Measurements from ENCODE around the gene CUX1.
"Not testable (repeated sequence)": the region's sequence is repeated elsewhere in the genome, so short reads cannot be mapped to it uniquely, and the experiment has no call there.

CUX1 gene

GRCh38 chr7:101817471-101818286, at the start of gene CUX1:
Gene CUX1 (plus strand): TSS chr7:101817626. CDS start chr7:101817640, 14 bp downstream.
- no peak for DNase-seq

GRCh38 chr7:101768280-101768679, 49.1 kb upstream of the CUX1 start:
- DNase-seq, result no peak

GRCh38 chr7:101770466-101770865, 47.0 kb upstream of the CUX1 start:
- DNase-seq, result no peak

DNA sequence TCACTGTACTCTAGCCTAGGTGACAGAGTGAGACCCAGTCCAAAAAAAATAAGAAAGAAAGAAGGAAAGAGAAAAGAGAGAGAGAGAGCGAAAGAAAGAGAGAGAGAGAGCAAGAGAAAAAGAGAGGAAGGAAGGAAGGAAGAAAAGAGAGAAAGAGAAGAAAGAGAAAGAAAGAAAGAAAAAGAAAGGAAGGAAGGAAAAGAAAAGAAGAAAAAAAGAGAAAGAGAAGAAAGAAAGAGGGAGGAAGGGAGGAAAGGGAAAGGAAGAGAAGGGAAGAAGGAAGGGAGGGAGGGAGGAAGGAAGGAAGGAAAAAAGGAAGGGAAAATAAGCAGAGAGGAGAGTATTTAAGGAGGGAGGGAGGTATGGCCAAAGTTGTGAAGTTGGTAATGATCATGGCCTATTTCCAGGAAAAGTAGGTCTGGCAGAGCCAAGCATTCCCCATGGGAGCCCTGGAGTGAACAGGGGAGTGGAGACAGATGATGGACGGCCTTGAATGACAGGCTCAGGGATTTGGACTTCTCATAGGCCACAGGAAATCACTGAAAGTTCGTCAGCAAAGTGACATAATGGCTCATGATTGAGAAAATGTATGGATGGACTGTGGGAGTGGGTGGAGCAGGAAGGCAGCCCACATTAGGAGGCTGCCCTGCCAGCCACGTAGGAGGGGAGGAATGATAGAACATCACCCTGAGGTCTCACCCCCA, 44.8 kb upstream of the CUX1 start:
- peak; percentile 19 to 23 for DNase-seq

DNA sequence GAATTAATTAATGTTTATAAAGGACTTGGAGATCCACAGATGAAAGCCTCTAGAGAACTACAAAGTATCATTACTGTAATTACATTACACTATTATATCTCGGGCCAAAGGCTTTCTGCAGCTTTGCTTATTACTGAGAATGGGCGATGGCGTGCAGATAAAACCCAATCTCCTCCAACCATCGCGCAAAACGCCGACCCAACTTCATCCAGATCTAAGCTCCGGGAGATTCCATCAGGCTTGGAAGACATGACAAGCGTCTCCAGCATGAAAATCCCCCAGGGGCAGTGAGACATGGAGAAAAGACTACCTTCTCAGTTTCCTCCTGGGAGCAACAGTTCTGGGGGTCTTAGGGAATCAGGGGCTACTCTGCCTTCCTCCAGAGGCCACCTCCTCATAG, 42.2 kb upstream of the CUX1 start:
- DNase-seq, result no peak

- no peak for DNase-seq
Measured at GRCh38 chr7:101778026-101778580, 39.3 kb upstream of the CUX1 start.

GRCh38 chr7:101779267-101779666, 38.2 kb upstream of the CUX1 start:
- DNase-seq, result no peak

DNA sequence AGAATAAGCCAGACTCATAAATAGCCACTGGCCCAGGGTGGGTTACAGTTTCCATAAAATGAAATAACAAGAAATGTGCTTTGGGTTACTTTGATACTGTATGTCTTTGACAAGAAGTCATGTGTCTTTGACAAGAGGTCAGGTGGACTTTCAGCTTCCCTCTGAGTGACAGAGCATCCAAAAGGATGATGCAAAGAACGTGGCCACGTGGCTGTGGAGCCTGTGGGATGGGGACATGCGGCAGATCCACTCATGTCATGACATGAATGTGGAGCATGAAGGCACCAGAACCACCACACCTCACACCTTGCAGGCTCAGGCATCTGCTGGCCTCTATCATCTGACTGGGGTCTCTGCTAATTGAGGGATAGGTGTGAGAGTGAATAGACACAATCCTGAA, 37.1 kb upstream of the CUX1 start:
- DNase-seq, result no peak

- DNase-seq, result no peak
Measured at GRCh38 chr7:101781439-101781838, 36.0 kb upstream of the CUX1 start.

GRCh38 chr7:101782476-101782875, 35.0 kb upstream of the CUX1 start:
- DNase-seq, result no peak

- DNase-seq, result no peak
Measured at GRCh38 chr7:101782896-101783295, 34.5 kb upstream of the CUX1 start.

DNA sequence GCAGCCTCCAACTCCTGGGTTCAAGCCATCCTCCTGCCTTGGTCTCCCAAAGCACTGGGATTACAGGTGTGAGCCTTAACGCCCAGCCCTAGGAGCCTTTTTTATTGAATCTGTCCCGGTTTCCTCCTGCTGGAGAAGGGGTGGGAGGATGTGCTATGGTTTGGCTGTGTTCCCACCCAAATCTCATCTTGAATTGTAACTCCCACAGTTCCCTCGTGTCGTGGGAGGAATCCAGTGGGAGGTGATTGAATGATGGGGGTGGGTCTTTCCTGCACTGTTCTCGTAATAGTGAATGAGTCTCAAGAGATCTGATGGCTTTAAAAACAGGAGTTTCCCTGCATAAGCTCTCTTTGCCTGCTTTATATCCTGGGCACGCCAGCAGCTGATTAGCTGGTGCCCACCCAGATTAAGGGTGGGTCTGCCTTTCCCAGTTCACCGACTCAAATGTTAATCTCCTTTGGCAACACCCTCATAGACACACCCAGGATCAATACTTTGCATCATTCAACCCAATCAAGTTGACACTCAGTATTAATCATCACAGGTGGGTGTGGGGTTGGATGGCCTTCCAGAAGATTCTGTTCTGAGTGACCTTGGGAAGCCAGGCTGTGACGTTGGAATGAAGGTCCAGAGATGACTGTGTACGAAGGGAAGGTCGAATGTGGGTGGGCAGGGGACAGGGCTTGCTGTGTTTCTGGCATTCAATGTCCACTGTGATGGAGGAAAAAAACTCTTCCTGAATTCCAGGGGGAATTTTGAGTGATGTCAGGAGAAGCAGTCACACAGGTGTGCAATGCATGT, 33.8 kb upstream of the CUX1 start:
- DNase-seq, result no peak

DNA sequence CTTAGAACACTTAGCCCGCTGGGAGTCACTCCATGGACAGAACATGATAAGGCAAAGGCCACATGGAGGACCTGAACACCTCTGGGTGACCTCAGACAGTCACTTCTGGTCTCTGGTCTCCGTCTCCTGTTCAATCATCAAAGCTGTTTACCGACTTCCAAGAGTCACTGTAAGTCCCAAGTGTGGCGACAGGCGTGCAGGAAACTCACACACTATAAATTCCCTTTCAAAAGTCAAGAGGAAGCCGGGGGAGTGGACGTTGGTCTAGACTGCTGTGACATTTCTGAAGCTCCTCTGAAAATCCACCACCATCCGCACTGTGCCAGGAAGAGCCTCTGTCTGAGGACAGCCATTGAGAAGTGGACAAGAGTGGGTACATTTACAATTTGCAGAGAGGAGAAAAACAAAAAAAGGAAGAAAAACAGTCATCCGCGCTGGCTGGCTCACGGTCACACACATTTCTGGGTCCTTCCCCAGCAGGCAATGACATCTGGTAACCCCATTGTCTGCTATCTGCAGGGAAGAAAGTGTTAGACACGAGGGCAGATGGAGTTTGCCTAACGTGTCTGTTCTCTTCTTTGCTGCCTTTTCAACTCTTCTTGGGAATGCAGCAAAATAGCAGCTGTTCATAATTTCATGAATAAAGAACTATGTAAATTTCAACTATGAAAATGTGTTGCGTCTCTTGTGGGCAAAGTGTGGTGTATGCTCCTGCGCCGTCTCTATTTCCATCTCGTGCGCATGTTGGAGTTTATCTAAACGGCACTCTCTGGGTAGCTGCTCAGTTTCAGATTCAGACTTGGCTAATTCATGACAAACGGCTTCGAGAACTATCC, 32.9 kb upstream of the CUX1 start:
- DNase-seq, result no peak

GRCh38 chr7:101787864-101788263, 29.6 kb upstream of the CUX1 start:
- DNase-seq, result no peak

- DNase-seq, result no peak
Measured at GRCh38 chr7:101788517-101788916, 28.9 kb upstream of the CUX1 start.

- no peak for DNase-seq
Measured at GRCh38 chr7:101790566-101791293, 26.7 kb upstream of the CUX1 start.

GRCh38 chr7:101792051-101792681, 25.3 kb upstream of the CUX1 start:
- no peak for DNase-seq

- not testable (repeated sequence) for DNase-seq
Measured at GRCh38 chr7:101792682-101793071, 24.7 kb upstream of the CUX1 start.

- DNase-seq, result no peak
Measured at GRCh38 chr7:101795461-101795860, 22.0 kb upstream of the CUX1 start.

- DNase-seq, result not testable (repeated sequence)
Measured at GRCh38 chr7:101798173-101798572, 19.3 kb upstream of the CUX1 start.

All from NCI-H446 (cell line).